Uterus (tissue), 2 donors: ENCODE data around the gene DNAJB2.

ENCODE experiments used
- POLR2A ChIP-seq, 2 donors: fragments of 450-650 bp; IDR thresholded peaks; one replicate each; pipeline ENCODE4 v1.6.1; 2016; ENCODE audit warnings: antibody characterized with exemption in 2 of 2, mild to moderate bottlenecking in 1 of 2, moderate library complexity in 1 of 2
- TF ChIP-seq, protein P1 (sequence below), 4 experiments: fragments of 200-600 bp in 2 of 4; fragments of 450-650 bp in 2 of 4; sonication (generic) in 2 of 4; IDR thresholded peaks; one replicate each; pipeline ENCODE4 v1.5.1; 2016 to 2019; ENCODE audit warnings: antibody characterized with exemption in 4 of 4, mild to moderate bottlenecking in 2 of 4, moderate library complexity in 1 of 4

DNA sequence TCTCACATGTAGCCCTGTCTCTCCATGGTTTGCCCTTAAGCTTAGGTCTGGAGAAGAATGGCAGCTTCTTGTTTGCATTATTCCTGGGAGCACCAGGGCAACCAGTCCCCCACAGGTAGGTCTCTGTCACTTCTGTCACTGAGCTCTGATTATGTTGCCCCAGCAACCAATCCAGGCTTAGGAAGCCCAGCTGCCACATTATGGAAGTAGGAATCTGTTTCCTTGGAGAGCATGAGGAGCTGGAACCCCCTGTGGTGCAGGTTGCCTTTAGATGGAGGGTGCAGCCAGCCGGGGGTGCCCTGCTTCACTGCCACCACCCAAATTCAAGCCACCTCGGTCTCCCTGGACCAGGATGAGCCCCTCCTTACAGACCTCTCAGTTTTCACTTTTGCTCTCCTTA, 48.6 kb downstream of the DNAJB2 start:
- TF ChIP-seq, protein P1, sequence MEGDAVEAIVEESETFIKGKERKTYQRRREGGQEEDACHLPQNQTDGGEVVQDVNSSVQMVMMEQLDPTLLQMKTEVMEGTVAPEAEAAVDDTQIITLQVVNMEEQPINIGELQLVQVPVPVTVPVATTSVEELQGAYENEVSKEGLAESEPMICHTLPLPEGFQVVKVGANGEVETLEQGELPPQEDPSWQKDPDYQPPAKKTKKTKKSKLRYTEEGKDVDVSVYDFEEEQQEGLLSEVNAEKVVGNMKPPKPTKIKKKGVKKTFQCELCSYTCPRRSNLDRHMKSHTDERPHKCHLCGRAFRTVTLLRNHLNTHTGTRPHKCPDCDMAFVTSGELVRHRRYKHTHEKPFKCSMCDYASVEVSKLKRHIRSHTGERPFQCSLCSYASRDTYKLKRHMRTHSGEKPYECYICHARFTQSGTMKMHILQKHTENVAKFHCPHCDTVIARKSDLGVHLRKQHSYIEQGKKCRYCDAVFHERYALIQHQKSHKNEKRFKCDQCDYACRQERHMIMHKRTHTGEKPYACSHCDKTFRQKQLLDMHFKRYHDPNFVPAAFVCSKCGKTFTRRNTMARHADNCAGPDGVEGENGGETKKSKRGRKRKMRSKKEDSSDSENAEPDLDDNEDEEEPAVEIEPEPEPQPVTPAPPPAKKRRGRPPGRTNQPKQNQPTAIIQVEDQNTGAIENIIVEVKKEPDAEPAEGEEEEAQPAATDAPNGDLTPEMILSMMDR (IDR thresholded peaks at IDR 0.05) = no peak
- no peak for TF ChIP-seq POLR2A (IDR thresholded peaks at IDR 0.05)
